ENCODE data around the gene RBFOX2.

RBFOX2 gene

GRCh38 chr22:35949243-35949642 is 79.4 kb downstream of the RBFOX2 start:
- Histone ChIP-seq H3K36me3 (ENCODE audit: control insufficient read depth, low read depth, low read length) (no peaks in the 10 kb centered on the region), H3K27ac (ENCODE audit: low read length) (no peak overlapping the region), H3K27me3 (ENCODE audit: control insufficient read depth, insufficient read depth, low read length) (no peaks in the 10 kb centered on the region), H3K9ac (ENCODE audit: low read length) (no peak overlapping the region), H3K4me3 (ENCODE audit: low read length) (no peak overlapping the region), H3K4me1 (ENCODE audit: control insufficient read depth, low read depth, low read length) (no peaks in the 10 kb centered on the region), H3K9me3 (ENCODE audit: control insufficient read depth, low read depth, low read length) (no peaks in the 10 kb centered on the region)

- no peak overlapping the region for H3K4me3 ChIP-seq (ENCODE audit: low read length)
- H3K27ac ChIP-seq (ENCODE audit: low read length): no peak overlapping the region
- H3K9ac ChIP-seq (ENCODE audit: low read length): no peak overlapping the region
- no peaks in the 10 kb centered on the region for H3K36me3 ChIP-seq (ENCODE audit: control insufficient read depth, low read depth, low read length)
- H3K9me3 ChIP-seq (ENCODE audit: control insufficient read depth, low read depth, low read length): no peaks in the 10 kb centered on the region
- no peaks in the 10 kb centered on the region for H3K27me3 ChIP-seq (ENCODE audit: control insufficient read depth, insufficient read depth, low read length)
- H3K4me1 ChIP-seq (ENCODE audit: control insufficient read depth, low read depth, low read length): no peaks in the 10 kb centered on the region
These were observed 80.7 kb downstream of the RBFOX2 start for GRCh38 chr22:35947794-35948425.

- Histone ChIP-seq H3K4me1 (ENCODE audit: control insufficient read depth, low read depth, low read length) (no peaks in the 10 kb centered on the region), H3K27me3 (ENCODE audit: control insufficient read depth, insufficient read depth, low read length) (no peaks in the 10 kb centered on the region), H3K9ac (ENCODE audit: low read length) (no peak overlapping the region), H3K36me3 (ENCODE audit: control insufficient read depth, low read depth, low read length) (no peaks in the 10 kb centered on the region), H3K9me3 (ENCODE audit: control insufficient read depth, low read depth, low read length) (no peaks in the 10 kb centered on the region), H3K4me3 (ENCODE audit: low read length) (no peak overlapping the region), H3K27ac (ENCODE audit: low read length) (no peak overlapping the region)
These were observed 84.2 kb downstream of the RBFOX2 start for GRCh38 chr22:35944458-35944857.

- H3K27ac ChIP-seq (ENCODE audit: low read length): no peak overlapping the region
- H3K36me3 ChIP-seq (ENCODE audit: control insufficient read depth, low read depth, low read length): peaks cover 9% of the 10 kb centered on the region
- no peak overlapping the region for H3K4me3 ChIP-seq (ENCODE audit: low read length)
- no peak overlapping the region for H3K9ac ChIP-seq (ENCODE audit: low read length)
- H3K9me3 ChIP-seq (ENCODE audit: control insufficient read depth, low read depth, low read length): no peaks in the 10 kb centered on the region
- H3K27me3 ChIP-seq (ENCODE audit: control insufficient read depth, insufficient read depth, low read length): no peaks in the 10 kb centered on the region
- no peaks in the 10 kb centered on the region for H3K4me1 ChIP-seq (ENCODE audit: control insufficient read depth, low read depth, low read length)
These were observed 88.5 kb downstream of the RBFOX2 start for GRCh38 chr22:35940166-35940565.

GRCh38 chr22:35938226-35938625 is 90.4 kb downstream of the RBFOX2 start:
- Histone ChIP-seq H3K4me1 (ENCODE audit: control insufficient read depth, low read depth, low read length) (peaks cover 4% of the 10 kb centered on the region), H3K27ac (ENCODE audit: low read length) (no peak overlapping the region), H3K9ac (ENCODE audit: low read length) (no peak overlapping the region), H3K9me3 (ENCODE audit: control insufficient read depth, low read depth, low read length) (no peaks in the 10 kb centered on the region), H3K36me3 (ENCODE audit: control insufficient read depth, low read depth, low read length) (peaks cover 9% of the 10 kb centered on the region), H3K4me3 (ENCODE audit: low read length) (no peak overlapping the region), H3K27me3 (ENCODE audit: control insufficient read depth, insufficient read depth, low read length) (no peaks in the 10 kb centered on the region)

- Histone ChIP-seq H3K27ac (ENCODE audit: low read length) (no peak overlapping the region), H3K27me3 (ENCODE audit: control insufficient read depth, insufficient read depth, low read length) (no peaks in the 10 kb centered on the region), H3K4me3 (ENCODE audit: low read length) (no peak overlapping the region), H3K9me3 (ENCODE audit: control insufficient read depth, low read depth, low read length) (no peaks in the 10 kb centered on the region), H3K9ac (ENCODE audit: low read length) (no peak overlapping the region), H3K4me1 (ENCODE audit: control insufficient read depth, low read depth, low read length) (peaks cover 6% of the 10 kb centered on the region), H3K36me3 (ENCODE audit: control insufficient read depth, low read depth, low read length) (peaks cover 5% of the 10 kb centered on the region)
These were observed 97.7 kb downstream of the RBFOX2 start for GRCh38 chr22:35930933-35931332.

GRCh38 chr22:35928285-35928798 is 100.3 kb downstream of the RBFOX2 start:
- Histone ChIP-seq H3K27me3 (ENCODE audit: control insufficient read depth, insufficient read depth, low read length) (no peaks in the 10 kb centered on the region), H3K4me1 (ENCODE audit: control insufficient read depth, low read depth, low read length) (peaks cover 3% of the 10 kb centered on the region), H3K9ac (ENCODE audit: low read length) (no peak overlapping the region), H3K4me3 (ENCODE audit: low read length) (no peak overlapping the region), H3K27ac (ENCODE audit: low read length) (no peak overlapping the region), H3K9me3 (ENCODE audit: control insufficient read depth, low read depth, low read length) (no peaks in the 10 kb centered on the region), H3K36me3 (ENCODE audit: control insufficient read depth, low read depth, low read length) (no peaks in the 10 kb centered on the region)

GRCh38 chr22:35923026-35923425 is 105.6 kb downstream of the RBFOX2 start:
- no peak overlapping the region for H3K27ac ChIP-seq (ENCODE audit: low read length)
- H3K4me1 ChIP-seq (ENCODE audit: control insufficient read depth, low read depth, low read length): no peaks in the 10 kb centered on the region
- no peak overlapping the region for H3K9ac ChIP-seq (ENCODE audit: low read length)
- no peaks in the 10 kb centered on the region for H3K9me3 ChIP-seq (ENCODE audit: control insufficient read depth, low read depth, low read length)
- H3K27me3 ChIP-seq (ENCODE audit: control insufficient read depth, insufficient read depth, low read length): no peaks in the 10 kb centered on the region
- H3K36me3 ChIP-seq (ENCODE audit: control insufficient read depth, low read depth, low read length): no peaks in the 10 kb centered on the region
- H3K4me3 ChIP-seq (ENCODE audit: low read length): no peak overlapping the region

- Histone ChIP-seq H3K4me1 (ENCODE audit: control insufficient read depth, low read depth, low read length) (no peaks in the 10 kb centered on the region), H3K9ac (ENCODE audit: low read length) (no peak overlapping the region), H3K27me3 (ENCODE audit: control insufficient read depth, insufficient read depth, low read length) (no peaks in the 10 kb centered on the region), H3K4me3 (ENCODE audit: low read length) (no peak overlapping the region), H3K27ac (ENCODE audit: low read length) (no peak overlapping the region), H3K36me3 (ENCODE audit: control insufficient read depth, low read depth, low read length) (no peaks in the 10 kb centered on the region), H3K9me3 (ENCODE audit: control insufficient read depth, low read depth, low read length) (no peaks in the 10 kb centered on the region)
These were observed 106.8 kb downstream of the RBFOX2 start for GRCh38 chr22:35921777-35922176.

- no peak overlapping the region for H3K27ac ChIP-seq (ENCODE audit: low read length)
- no peaks in the 10 kb centered on the region for H3K4me1 ChIP-seq (ENCODE audit: control insufficient read depth, low read depth, low read length)
- H3K27me3 ChIP-seq (ENCODE audit: control insufficient read depth, insufficient read depth, low read length): no peaks in the 10 kb centered on the region
- H3K4me3 ChIP-seq (ENCODE audit: low read length): no peak overlapping the region
- H3K9me3 ChIP-seq (ENCODE audit: control insufficient read depth, low read depth, low read length): no peaks in the 10 kb centered on the region
- H3K9ac ChIP-seq (ENCODE audit: low read length): no peak overlapping the region
- no peaks in the 10 kb centered on the region for H3K36me3 ChIP-seq (ENCODE audit: control insufficient read depth, low read depth, low read length)
These were observed 107.6 kb downstream of the RBFOX2 start for GRCh38 chr22:35921044-35921443.

GRCh38 chr22:35919002-35919542 is 109.6 kb downstream of the RBFOX2 start:
- Histone ChIP-seq H3K27ac (ENCODE audit: low read length) (no peak overlapping the region), H3K9ac (ENCODE audit: low read length) (no peak overlapping the region), H3K36me3 (ENCODE audit: control insufficient read depth, low read depth, low read length) (no peaks in the 10 kb centered on the region), H3K4me3 (ENCODE audit: low read length) (no peak overlapping the region), H3K27me3 (ENCODE audit: control insufficient read depth, insufficient read depth, low read length) (no peaks in the 10 kb centered on the region), H3K9me3 (ENCODE audit: control insufficient read depth, low read depth, low read length) (no peaks in the 10 kb centered on the region), H3K4me1 (ENCODE audit: control insufficient read depth, low read depth, low read length) (peaks cover 12% of the 10 kb centered on the region)

GRCh38 chr22:35918456-35918855 is 110.2 kb downstream of the RBFOX2 start:
- Histone ChIP-seq H3K36me3 (ENCODE audit: control insufficient read depth, low read depth, low read length) (no peaks in the 10 kb centered on the region), H3K9me3 (ENCODE audit: control insufficient read depth, low read depth, low read length) (no peaks in the 10 kb centered on the region), H3K4me1 (ENCODE audit: control insufficient read depth, low read depth, low read length) (peaks cover 17% of the 10 kb centered on the region), H3K4me3 (ENCODE audit: low read length) (no peak overlapping the region), H3K27ac (ENCODE audit: low read length) (no peak overlapping the region), H3K27me3 (ENCODE audit: control insufficient read depth, insufficient read depth, low read length) (no peaks in the 10 kb centered on the region), H3K9ac (ENCODE audit: low read length) (no peak overlapping the region)
